H1 (cell line): ENCODE results near the gene FOXN1. TPM values are rescaled to one million over a fixed set of nuclear protein-coding genes. Genes with fewer than 3 reads are reported as not detected.

Experiments used
- CTCF ChIA-PET: fragments of 300-600 bp; sonication (Branson Sonifier 250); formaldehyde crosslinking; loops from one replicate; lab custom pipeline; 2021; ENCODE audit not compliant: partially characterized antibody; lab: Charles Lee
- POLR2A ChIA-PET: fragments of 300-600 bp; sonication (Branson Sonifier 250); formaldehyde crosslinking; loops from one replicate; lab custom pipeline; 2021; ENCODE audit warnings: inconsistent platforms; ENCODE audit not compliant: partially characterized antibody; lab: Charles Lee
- DNase-seq, 2 experiments: peaks; one replicate each; pipeline versions ENCODE4 v3.0.0 to v3.0.0-alpha.2; 2010 to 2022; ENCODE audit warnings: low spot score in 2 of 2, low read depth in 1 of 2, mixed read lengths in 1 of 2
- FAIRE-seq: peaks from 2 replicates; lab custom pipeline; 2011; peaks lifted over from hg19 to GRCh38; lab: Jason Lieb, UNC
- H2AFZ ChIP-seq: 2 replicates; pipeline ENCODE4 v1.8.1; 2012; ENCODE audit warnings: low read length, inconsistent platforms
- H2AK5ac ChIP-seq: 2 replicates; pipeline ENCODE4 v1.6.1; 2013; ENCODE audit warnings: low read depth, low read length
- H2BK120ac ChIP-seq: replicated peaks from 2 replicates; pipeline ENCODE3; 2013; ENCODE audit warnings: low read depth, low read length, inconsistent platforms
- H2BK12ac ChIP-seq: 2 replicates; pipeline ENCODE4 v1.6.1; 2013; ENCODE audit warnings: low read depth, low read length
- H2BK15ac ChIP-seq: 2 replicates; pipeline ENCODE4 v1.6.1; 2013; ENCODE audit warnings: low read length
- H2BK20ac ChIP-seq: 2 replicates; pipeline ENCODE4 v1.6.1; 2013; ENCODE audit warnings: low read length
- H2BK5ac ChIP-seq: 2 replicates; pipeline ENCODE4 v1.6.1; 2013; ENCODE audit warnings: low read depth, low read length
- H3K14ac ChIP-seq: 2 replicates; pipeline ENCODE4 v1.6.1; 2013; ENCODE audit warnings: inconsistent platforms; ENCODE audit not compliant: insufficient read length
- H3K18ac ChIP-seq: 2 replicates; pipeline ENCODE4 v1.6.1; 2013; ENCODE audit warnings: low read length; ENCODE audit errors: extremely low read depth
- H3K23ac ChIP-seq: 2 replicates; pipeline ENCODE4 v1.6.1; 2013; ENCODE audit warnings: inconsistent platforms; ENCODE audit not compliant: insufficient read length
- H3K23me2 ChIP-seq: 2 replicates; pipeline ENCODE4 v1.6.1; 2013; ENCODE audit warnings: low read depth, low read length
- H3K27ac ChIP-seq: 2 replicates; pipeline ENCODE4 v1.6.1; 2011; ENCODE audit warnings: low read depth, low read length, inconsistent platforms
- H3K27me3 ChIP-seq, 4 experiments: replicated peaks in 1 of 4; 1 replicate in 1 of 4; 2 replicates in 3 of 4; pipeline versions ENCODE4 v1.6.1 to v1.8.1; 2011 to 2013; ENCODE audit warnings: low read length in 3 of 4, mild to moderate bottlenecking in 3 of 4, inconsistent platforms in 2 of 4, mixed read lengths in 2 of 4, moderate library complexity in 1 of 4; ENCODE audit not compliant: control insufficient read depth in 3 of 4, insufficient read depth in 3 of 4; ENCODE audit errors: extremely low read depth in 1 of 4
- H3K36me3 ChIP-seq, 4 experiments: 2 replicates each; pipeline versions ENCODE4 v1.6.1 to v1.8.1; 2011 to 2013; ENCODE audit warnings: mild to moderate bottlenecking in 4 of 4, low read length in 3 of 4, moderate library complexity in 2 of 4, control low read depth in 1 of 4, inconsistent platforms in 1 of 4; ENCODE audit not compliant: insufficient read depth in 4 of 4, control insufficient read depth in 2 of 4
- H3K4ac ChIP-seq: replicated peaks from 2 replicates; pipeline ENCODE3; 2013; ENCODE audit warnings: low read length, low read depth, mixed read lengths, inconsistent platforms; ENCODE audit not compliant: insufficient read length
- H3K4me1 ChIP-seq, 4 experiments: replicated peaks in 1 of 4; 1 replicate in 1 of 4; 2 replicates in 3 of 4; pipeline versions ENCODE4 v1.6.1 to v1.8.1; 2011 to 2013; ENCODE audit warnings: low read length in 3 of 4, inconsistent platforms in 2 of 4, mixed read lengths in 1 of 4; ENCODE audit not compliant: insufficient read depth in 4 of 4, control insufficient read depth in 3 of 4
- H3K4me2 ChIP-seq, 2 experiments: 2 replicates each; pipeline versions ENCODE4 v1.6.1 to v1.8.1; 2011 to 2013; ENCODE audit warnings: low read depth in 2 of 2, low read length in 2 of 2, control low read depth in 1 of 2, inconsistent platforms in 1 of 2, mild to moderate bottlenecking in 1 of 2; ENCODE audit not compliant: insufficient read depth in 1 of 2
- H3K4me3 ChIP-seq, 4 experiments: fragments of 200-600, 300-600 bp in 1 of 4; sonication (generic), shearing (Covaris generic), sonication (Bioruptor Twin) in 1 of 4; 2 replicates each; pipeline versions ENCODE4 v1.5.1 to v1.8.1; 2011 to 2016; ENCODE audit warnings: low read length in 4 of 4, low read depth in 3 of 4, control low read depth in 2 of 4, inconsistent platforms in 2 of 4, mild to moderate bottlenecking in 2 of 4, mixed read lengths in 1 of 4, moderate library complexity in 1 of 4; ENCODE audit not compliant: insufficient read depth in 2 of 4; ENCODE audit errors: extremely low read depth in 1 of 4
- H3K56ac ChIP-seq: replicated peaks from 2 replicates; pipeline ENCODE3; 2013; ENCODE audit warnings: low read depth, mild to moderate bottlenecking, mixed read lengths, low read length, inconsistent platforms; ENCODE audit not compliant: insufficient read length
- H3K79me1 ChIP-seq: 2 replicates; pipeline ENCODE4 v1.6.1; 2013; ENCODE audit warnings: low read depth, low read length, control low read depth
- H3K79me2 ChIP-seq, 2 experiments: 2 replicates each; pipeline versions ENCODE4 v1.6.1 to v1.8.1; 2012 to 2013; ENCODE audit warnings: low read length in 2 of 2, mild to moderate bottlenecking in 2 of 2, inconsistent platforms in 1 of 2; ENCODE audit not compliant: insufficient read depth in 2 of 2, control insufficient read depth in 1 of 2
- H3K9ac ChIP-seq, 4 experiments: replicated peaks in 1 of 4; 1 replicate in 1 of 4; 2 replicates in 3 of 4; pipeline versions ENCODE4 v1.6.1 to v1.8.1; 2011 to 2013; ENCODE audit warnings: low read depth in 3 of 4, low read length in 3 of 4, control low read depth in 2 of 4, mild to moderate bottlenecking in 2 of 4, moderate library complexity in 2 of 4, inconsistent platforms in 1 of 4; ENCODE audit errors: extremely low read depth in 1 of 4
- H3K9me3 ChIP-seq, 2 experiments: 2 replicates each; pipeline versions ENCODE4 v1.6.1 to v1.8.1; 2012 to 2013; ENCODE audit warnings: mild to moderate bottlenecking in 2 of 2, moderate library complexity in 2 of 2, control low read depth in 1 of 2, inconsistent platforms in 1 of 2, low read depth in 1 of 2, low read length in 1 of 2, mixed read lengths in 1 of 2; ENCODE audit not compliant: insufficient read depth in 2 of 2
- H4K20me1 ChIP-seq, 2 experiments: replicated peaks in 1 of 2; 2 replicates each; pipeline versions ENCODE3 to v1.8.1; 2011 to 2013; ENCODE audit warnings: inconsistent platforms in 2 of 2, low read length in 2 of 2, mild to moderate bottlenecking in 1 of 2; ENCODE audit not compliant: insufficient read depth in 2 of 2, control insufficient read depth in 1 of 2
- H4K5ac ChIP-seq: 2 replicates; pipeline ENCODE4 v1.6.1; 2013; ENCODE audit warnings: low read length, low read depth, mixed read lengths, inconsistent platforms; ENCODE audit not compliant: insufficient read length
- H4K8ac ChIP-seq: 2 replicates; pipeline ENCODE4 v1.8.0; 2013; ENCODE audit warnings: mild to moderate bottlenecking, moderate library complexity, low read length, inconsistent platforms; ENCODE audit not compliant: insufficient read depth; ENCODE audit errors: extremely low read depth
- H4K91ac ChIP-seq: replicated peaks from 2 replicates; pipeline ENCODE3; 2013; ENCODE audit warnings: low read length, mixed read lengths, inconsistent platforms; ENCODE audit not compliant: insufficient read length
- ASH2L ChIP-seq: fragments of 200-600, 300-600 bp; sonication (generic); IDR thresholded peaks from one replicate; pipeline ENCODE4 v1.7.1; 2017; ENCODE audit warnings: low read length
- BRCA1 ChIP-seq: IDR thresholded peaks from 2 replicates; pipeline ENCODE4 v1.6.1; 2012; ENCODE audit warnings: low read depth, low read length, improper control_type of control experiment
- CHD2 ChIP-seq: IDR thresholded peaks from 2 replicates; pipeline ENCODE4 v1.6.1; 2012; ENCODE audit warnings: low read length, improper control_type of control experiment
- CREB1 ChIP-seq: IDR thresholded peaks from 2 replicates; pipeline ENCODE4 v1.6.1; 2012; ENCODE audit warnings: inconsistent platforms
- FOSL1 ChIP-seq: IDR thresholded peaks from 2 replicates; pipeline ENCODE4 v1.6.1; 2011; ENCODE audit warnings: mild to moderate bottlenecking, low read depth, low read length, moderate library complexity; ENCODE audit not compliant: insufficient read depth
- HDAC2 ChIP-seq, 2 experiments: fragments of 300-600 bp in 1 of 2; sonication (generic) in 1 of 2; IDR thresholded peaks; 2 replicates each; pipeline ENCODE4 v1.6.1; 2011 to 2012; ENCODE audit warnings: low read depth in 2 of 2, low read length in 2 of 2, mild to moderate bottlenecking in 2 of 2, moderate library complexity in 2 of 2, borderline replicate concordance in 1 of 2, inconsistent platforms in 1 of 2
- JUN ChIP-seq: IDR thresholded peaks from 2 replicates; pipeline ENCODE4 v1.6.1; 2011; ENCODE audit warnings: low read depth, mild to moderate bottlenecking, improper control_type of control experiment, low read length
- JUND ChIP-seq: IDR thresholded peaks from 2 replicates; pipeline ENCODE4 v1.6.1; 2011; ENCODE audit warnings: mild to moderate bottlenecking, improper control_type of control experiment, low read length
- MAFK ChIP-seq: IDR thresholded peaks from 2 replicates; pipeline ENCODE4 v1.6.1; 2012; ENCODE audit warnings: low read depth, mild to moderate bottlenecking, improper control_type of control experiment, low read length
- SIN3A ChIP-seq, 2 experiments: IDR thresholded peaks in 1 of 2; conservative IDR thresholded peaks in 1 of 2; 2 replicates each; pipeline ENCODE4 v1.6.1; 2011 to 2012; ENCODE audit warnings: low read length in 2 of 2, improper control_type of control experiment in 1 of 2, low read depth in 1 of 2, mild to moderate bottlenecking in 1 of 2
- USF2 ChIP-seq: IDR thresholded peaks from 2 replicates; pipeline ENCODE4 v1.6.1; 2011; ENCODE audit warnings: low read length, improper control_type of control experiment
- YY1 ChIP-seq: IDR thresholded peaks from 2 replicates; pipeline ENCODE4 v1.6.1; 2011; ENCODE audit warnings: low read depth, mild to moderate bottlenecking, low read length
- WGBS, 2 experiments: shearing (Covaris generic) in 1 of 2; methylation state at CpG; one replicate each; pipeline versions ENCODE4 v1.1.6 to v1.1.7; 2013 to 2015; ENCODE audit warnings: low lambda C conversion rate in 2 of 2, mixed read lengths in 2 of 2, inconsistent platforms in 1 of 2, low coverage in 1 of 2, missing lambda C conversion rate in 1 of 2; ENCODE audit not compliant: insufficient replicate concordance in 2 of 2, insufficient coverage in 1 of 2, insufficient read length in 1 of 2; ENCODE audit errors: extremely low coverage in 1 of 2, missing lambda C conversion rate in 1 of 2; 5-methylcytosine and 5-hydroxymethylcytosine counted together
- polyA plus RNA-seq, 7 experiments: library from polyadenylated mRNA; depleted of rRNA in 3 of 7; stranded (reverse) in 5 of 7; unstranded in 2 of 7; fragments of >200 nt in 5 of 7; fragments of 200-250 nt in 2 of 7; gene quantifications; 1 replicate in 5 of 7; 2 replicates in 1 of 7; 4 replicates in 1 of 7; pipeline versions ENCODE4 v1.2.1 to v1.2.3, GENCODE V29; 2011 to 2013; ENCODE audit warnings: missing spikeins in 2 of 7, mixed read lengths in 2 of 7
- total RNA-seq: library from RNA; stranded (reverse); fragmentation: NEBNext Ultra II Directional; extraction: Animal tissue kit (Norgen Biotek cat#: 25700); gene quantifications from 2 replicates; pipeline ENCODE4 v1.2.1, GENCODE V29; 2021
- TF ChIP-seq, protein P1 (sequence below): IDR thresholded peaks from 2 replicates; pipeline ENCODE4 v1.6.1; 2012; ENCODE audit warnings: inconsistent platforms

FOXN1 gene
- total and polyA plus RNA-seq, 2 of the 8 experiments (the other 6 are each of a cell fraction or from before 2014, with no cell fraction given): not detected

DNA sequence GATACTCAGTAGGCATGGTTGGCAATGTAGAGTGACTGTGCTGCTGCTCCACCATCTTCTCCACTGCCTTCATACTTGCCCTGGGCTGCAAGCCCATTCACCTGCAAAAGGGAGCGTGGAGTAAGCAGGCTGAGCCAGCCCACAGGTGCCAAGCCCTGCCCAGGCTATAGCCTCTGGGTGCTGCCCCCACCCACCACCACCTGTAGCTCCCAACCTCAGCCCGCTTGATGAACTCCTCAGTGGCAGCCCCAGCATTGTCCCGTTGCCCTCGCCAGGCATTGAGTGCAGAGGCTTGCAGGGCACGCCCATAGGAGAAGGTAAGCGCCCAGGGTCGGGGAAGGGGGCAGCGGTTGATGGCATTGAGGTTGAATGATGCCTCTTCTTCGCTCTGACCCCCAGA lies 67.4 kb downstream of the FOXN1 start:
- POLR2A ChIA-PET: interaction anchor here (1.6 to 2.0 kb wide), 2 partner anchors 11 to 26 kb away, joined by 3 to 10 read pairs; partner anchors contain the start of gene SPAG5
- Histone ChIP-seq H3K23me2 (peaks cover 6% of the 10 kb centered on the region), H4K91ac (no peak overlapping the region), H2BK20ac (no peak overlapping the region), H3K27ac (no peak overlapping the region), H3K36me3 (peaks cover 3 to 12% (median 10%) of the 10 kb centered on the region in 4 experiments), H2BK120ac (no peak overlapping the region), H3K4me3 (no peak overlapping the region), H3K9me3 (no peaks in the 10 kb centered on the region), H2BK12ac (no peak overlapping the region), H4K20me1 (peaks cover 3 to 4% of the 10 kb centered on the region in 2 experiments), H3K79me2 (peaks cover 0 to 12% of the 10 kb centered on the region in 2 experiments; a peak in 2 of 4 replicates), H3K23ac (no peak overlapping the region), H3K27me3 (peaks cover 0 to 8% (median 4%) of the 10 kb centered on the region in 4 experiments; a peak in 4 of 7 replicates), H2BK15ac (no peak overlapping the region), H3K9ac (no peak overlapping the region), H2AFZ (no peak overlapping the region), H3K79me1 (no peaks in the 10 kb centered on the region), H3K14ac (no peak overlapping the region), H4K8ac (no peak overlapping the region), H3K4ac (no peak overlapping the region), H3K56ac (no peak overlapping the region), H3K4me1 (peaks cover 2 to 9% (median 6%) of the 10 kb centered on the region in 4 experiments; a peak in 6 of 7 replicates), H2BK5ac (no peak overlapping the region), H3K4me2 (no peak overlapping the region), H2AK5ac (no peak overlapping the region), H3K18ac (no peak overlapping the region), H4K5ac (no peak overlapping the region)
- WGBS, 2 experiments: 90% methylated on average over 8 of the region's 9 CpGs; no CpG with 5 or more reads in 1 of the 2 experiments
- DNase-seq (no peak), FAIRE-seq (no peak)
- CTCF ChIA-PET: interaction anchor here (1.3 to 6.0 kb wide), 3 partner anchors 25 to 79 kb away, joined by 4 to 58 read pairs (median 5); partner anchors contain the start of gene SPAG5
- TF ChIP-seq USF2 (no peak), MAFK (no peak), BRCA1 (no peak), CREB1 (no peak), CHD2 (no peak), ASH2L (no peak), SIN3A (conservative IDR thresholded peaks at IDR 0.05 in 1 of 2, IDR thresholded peaks at IDR 0.05 in 1 of 2; ENCODE audit: low read depth in 1 of 2, low read length in 2 of 2) (no peak), HDAC2 (IDR thresholded peaks at IDR 0.05; ENCODE audit: borderline replicate concordance in 1 of 2, low read depth in 2 of 2, low read length in 2 of 2) (no peak), JUN (no peak), YY1 (no peak), JUND (no peak), FOSL1 (no peak)
- TF ChIP-seq, protein P1, sequence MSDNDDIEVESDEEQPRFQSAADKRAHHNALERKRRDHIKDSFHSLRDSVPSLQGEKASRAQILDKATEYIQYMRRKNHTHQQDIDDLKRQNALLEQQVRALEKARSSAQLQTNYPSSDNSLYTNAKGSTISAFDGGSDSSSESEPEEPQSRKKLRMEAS: no peak
